Right lobe of liver (tissue), 6 donors: Measurements from ENCODE around the gene CD164L2. TPM values are rescaled to one million over a fixed set of nuclear protein-coding genes. Genes with fewer than 3 reads are reported as not detected.
"Not testable (repeated sequence)": the region's sequence is repeated elsewhere in the genome, so short reads cannot be mapped to it uniquely, and the experiment has no call there.

ENCODE experiments used
- ATAC-seq, 4 donors: fragments of 200-7000 bp; cut with Tn5 transposase; one replicate each; pipeline ENCODE4 v1.9.1; 2020; ENCODE audit warnings: mild to moderate bottlenecking in 4 of 4, moderate library complexity in 4 of 4
- DNase-seq, 3 donors: peaks; one replicate each; pipeline ENCODE4 v3.0.0-alpha.2; 2020
- H3K27ac ChIP-seq, 3 donors: fragments of 200-600 bp; one replicate each; pipeline ENCODE4 v1.8.0; 2022
- H3K27me3 ChIP-seq, 2 donors: fragments of 200-600 bp; one replicate each; pipeline ENCODE4 v1.8.0; 2022
- H3K36me3 ChIP-seq, 4 donors: fragments of 200-600 bp; sonication (generic) in 1 of 4; one replicate each; pipeline versions ENCODE4 v1.5.1 to v1.8.0; 2017 to 2022; ENCODE audit warnings: control low read depth in 1 of 4
- H3K4me1 ChIP-seq, 4 donors: fragments of 200-600 bp; sonication (generic) in 1 of 4; one replicate each; pipeline versions ENCODE4 v1.5.1 to v1.8.0; 2017 to 2022; ENCODE audit warnings: control low read depth in 1 of 4
- H3K4me3 ChIP-seq, 3 donors: fragments of 200-600 bp; one replicate each; pipeline ENCODE4 v1.8.0; 2022
- H3K9me3 ChIP-seq, 4 donors: fragments of 200-600 bp; sonication (generic) in 1 of 4; one replicate each; pipeline versions ENCODE4 v1.5.1 to v1.8.0; 2017 to 2022; ENCODE audit warnings: control low read depth in 1 of 4
- POLR2A ChIP-seq: fragments of 450-650 bp; IDR thresholded peaks from one replicate; pipeline ENCODE4 v1.6.1; 2017; ENCODE audit warnings: antibody characterized with exemption, mild to moderate bottlenecking
- WGBS: methylation state at CpG from one replicate; pipeline ENCODE4 v1.1.6; 2018; ENCODE audit warnings: low coverage, low lambda C conversion rate; ENCODE audit not compliant: insufficient coverage; ENCODE audit errors: missing lambda C conversion rate; 5-methylcytosine and 5-hydroxymethylcytosine counted together
- intact Hi-C, 2 donors: fragments of 100-400 bp; cut with DNase I; formaldehyde crosslinking; loops; one replicate each; pipeline versions ENCODE4 v1.11.2 to v1.14.1; 2022
- long read RNA-seq: library from polyadenylated mRNA; unstranded; transcript quantifications from one replicate; pipeline ENCODE4 v2.0.0, GENCODE V29; 2019
- total RNA-seq, 6 experiments: library from RNA; depleted of rRNA in 2 of 6; stranded (reverse); fragments of >200 nt in 2 of 6; fragmentation: NEBNext Ultra II Directional in 3 of 6; extraction: Animal tissue kit (Norgen Biotek cat#: 25700) in 3 of 6; gene quantifications; one replicate each; pipeline versions ENCODE4 v1.1.0 to v1.2.4, GENCODE V29; 2016 to 2023
- TF ChIP-seq, protein P1 (sequence below), 4 donors: fragments of 200-600 bp in 3 of 4; fragments of 450-650 bp in 1 of 4; IDR thresholded peaks; one replicate each; pipeline versions ENCODE4 v1.5.1 to v1.8.0; 2016 to 2022; ENCODE audit warnings: antibody characterized with exemption in 4 of 4, mild to moderate bottlenecking in 2 of 4
- donor health status: DM: no; HTN: yes; CAD: no.
- donor health status: DM: no; HTN: no; CAD: no.
- donor health status: DM: no; HTN: no; CAD: no.
- donor health status: DM: no; HTN: yes; CAD: no.
- donor health status: DM: no; HTN: yes; CAD: no.

Gene CD164L2
- total RNA-seq: under 1 TPM in 1 of 6 experiments, not detected in 5; 0.86 TPM
- long read RNA-seq: 0 reads

- ATAC-seq: peak; percentile 67 to 84 (median 68)
- Histone ChIP-seq H3K4me3 (no peak within 1 kb of the TSS), H3K36me3 (no peaks in the 10 kb centered on the region), H3K27me3 (no peaks in the 10 kb centered on the region), H3K27ac (no peak within 1 kb of the TSS), H3K9me3 (no peaks in the 10 kb centered on the region), H3K4me1 (no peaks in the 10 kb centered on the region)
- TF ChIP-seq POLR2A: no peak
- TF ChIP-seq, protein P1, sequence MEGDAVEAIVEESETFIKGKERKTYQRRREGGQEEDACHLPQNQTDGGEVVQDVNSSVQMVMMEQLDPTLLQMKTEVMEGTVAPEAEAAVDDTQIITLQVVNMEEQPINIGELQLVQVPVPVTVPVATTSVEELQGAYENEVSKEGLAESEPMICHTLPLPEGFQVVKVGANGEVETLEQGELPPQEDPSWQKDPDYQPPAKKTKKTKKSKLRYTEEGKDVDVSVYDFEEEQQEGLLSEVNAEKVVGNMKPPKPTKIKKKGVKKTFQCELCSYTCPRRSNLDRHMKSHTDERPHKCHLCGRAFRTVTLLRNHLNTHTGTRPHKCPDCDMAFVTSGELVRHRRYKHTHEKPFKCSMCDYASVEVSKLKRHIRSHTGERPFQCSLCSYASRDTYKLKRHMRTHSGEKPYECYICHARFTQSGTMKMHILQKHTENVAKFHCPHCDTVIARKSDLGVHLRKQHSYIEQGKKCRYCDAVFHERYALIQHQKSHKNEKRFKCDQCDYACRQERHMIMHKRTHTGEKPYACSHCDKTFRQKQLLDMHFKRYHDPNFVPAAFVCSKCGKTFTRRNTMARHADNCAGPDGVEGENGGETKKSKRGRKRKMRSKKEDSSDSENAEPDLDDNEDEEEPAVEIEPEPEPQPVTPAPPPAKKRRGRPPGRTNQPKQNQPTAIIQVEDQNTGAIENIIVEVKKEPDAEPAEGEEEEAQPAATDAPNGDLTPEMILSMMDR (IDR thresholded peaks at IDR 0.05): no peak
- DNase-seq: peak in 1 of 3 donors; percentile 74
- intact Hi-C loops: no loop called here
- WGBS: 14% methylated on average over 4 of the region's 43 CpGs
These were observed at the start of gene CD164L2 for GRCh38 chr1:27383039-27383605. TSS of gene CD164L2 (minus strand) at chr1:27383333. CDS start at chr1:27383239, 94 bp downstream.

GRCh38 chr1:27432725-27433124 is 49.6 kb upstream of the CD164L2 start:
- 83% methylated on average over 1 of the region's 1 CpG for WGBS
- DNase-seq, H3K9me3 ChIP-seq, H3K36me3 ChIP-seq, H3K27ac ChIP-seq, H3K4me3 ChIP-seq, intact Hi-C loops, H3K27me3 ChIP-seq, ATAC-seq: not testable (repeated sequence)
- peaks cover 0 to 36% (median 5%) of the 10 kb centered on the region in 4 donors for H3K4me1 ChIP-seq

DNA sequence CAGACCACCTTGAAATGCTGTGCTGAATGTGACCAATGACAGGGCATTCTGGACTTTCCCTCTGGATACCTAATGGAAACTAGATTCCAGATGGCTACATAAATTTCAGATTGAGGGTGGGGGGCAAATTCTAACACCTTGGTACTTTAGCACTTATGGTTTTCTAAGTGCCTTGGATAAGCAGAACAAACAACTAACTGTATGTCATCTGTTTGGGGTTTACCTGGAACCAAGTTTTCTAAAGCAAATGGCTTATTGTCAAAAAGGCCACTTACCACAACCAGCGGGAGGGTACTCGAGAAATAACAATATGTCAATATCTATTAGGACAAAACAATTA is 48.4 kb upstream of the CD164L2 start:
- Histone ChIP-seq H3K27ac (peak overlapping the region; percentile 6 to 16 (median 12)), H3K4me3 (no peak overlapping the region), H3K27me3 (no peaks in the 10 kb centered on the region), H3K4me1 (peaks cover 0 to 31% (median 3%) of the 10 kb centered on the region in 4 donors), H3K9me3 (no peaks in the 10 kb centered on the region), H3K36me3 (peaks cover 0 to 11% (median 4%) of the 10 kb centered on the region in 4 donors)
- ATAC-seq (no peak), DNase-seq (no peak)
- intact Hi-C loops: no loop called here
- WGBS: 79% methylated on average over 2 of the region's 2 CpGs
- TF ChIP-seq, protein P1 (IDR thresholded peaks at IDR 0.05): no peak
- no peak for TF ChIP-seq POLR2A

GRCh38 chr1:27430903-27431600 is 47.9 kb upstream of the CD164L2 start:
- H3K27me3 ChIP-seq: no peaks in the 10 kb centered on the region
- no peak overlapping the region for H3K4me3 ChIP-seq
- peaks cover 0 to 26% (median 3%) of the 10 kb centered on the region in 4 donors for H3K4me1 ChIP-seq
- DNase-seq (no peak), ATAC-seq (peak; percentile 42 to 65 (median 52))
- WGBS: 23% methylated on average over 1 of the region's 1 CpG
- no peaks in the 10 kb centered on the region for H3K9me3 ChIP-seq
- H3K27ac ChIP-seq: peak overlapping the region; percentile 6 to 25 (median 16)
- TF ChIP-seq, protein P1 (IDR thresholded peaks at IDR 0.05): no peak
- no peak for TF ChIP-seq POLR2A
- intact Hi-C loops: no loop called here
- peaks cover 0 to 11% (median 4%) of the 10 kb centered on the region in 4 donors for H3K36me3 ChIP-seq

DNA sequence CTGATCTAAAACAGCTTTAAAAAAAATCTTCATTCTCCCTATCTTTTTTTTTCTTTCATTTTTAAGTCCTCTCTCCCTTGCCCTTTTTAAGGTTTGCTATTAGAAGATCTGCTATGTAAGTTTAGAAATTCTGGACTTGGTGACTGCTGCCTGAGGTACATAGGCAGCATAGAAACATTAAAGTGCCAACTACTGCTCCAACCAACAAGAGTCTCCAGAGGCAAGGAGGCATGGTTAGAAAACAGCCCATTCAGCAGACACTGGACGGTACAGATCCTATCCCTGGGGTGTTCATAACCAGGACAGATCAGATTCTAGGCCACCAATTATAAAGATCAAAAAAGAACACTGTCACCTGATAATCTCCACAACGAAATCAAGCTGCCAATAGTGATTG is 45.9 kb upstream of the CD164L2 start:
- Histone ChIP-seq H3K9me3 (no peaks in the 10 kb centered on the region), H3K4me3 (no peak overlapping the region), H3K27ac (peak overlapping the region in 2 of 3 donors; percentile 3 to 6), H3K4me1 (peaks cover 0 to 21% (median 3%) of the 10 kb centered on the region in 4 donors), H3K27me3 (no peaks in the 10 kb centered on the region), H3K36me3 (peaks cover 0 to 16% (median 4%) of the 10 kb centered on the region in 4 donors)
- TF ChIP-seq POLR2A: no peak
- TF ChIP-seq, protein P1 (IDR thresholded peaks at IDR 0.05): no peak
- intact Hi-C loops: no loop called here
- 17% methylated on average over 2 of the region's 2 CpGs for WGBS
- ATAC-seq: no peak
- DNase-seq: no peak
